H1 (cell line): ENCODE data around the gene CUX1. TPM values are rescaled to one million over a fixed set of nuclear protein-coding genes. Genes with fewer than 3 reads are reported as not detected.

Experiments used
- ATF3 ChIP-seq: IDR thresholded peaks from 2 replicates; pipeline ENCODE4 v1.6.1; 2011; ENCODE audit warnings: low read depth, mild to moderate bottlenecking, low read length; ENCODE audit not compliant: insufficient read depth
- CHD7 ChIP-seq: fragments of 300-600 bp; sonication (generic); IDR thresholded peaks from 2 replicates; pipeline ENCODE4 v1.7.1; 2012; ENCODE audit warnings: low read length, moderate library complexity, mild to moderate bottlenecking, inconsistent platforms; ENCODE audit not compliant: insufficient replicate concordance
- EP300 ChIP-seq, 2 experiments: IDR thresholded peaks; 1 replicate in 1 of 2; 2 replicates in 1 of 2; pipeline ENCODE4 v1.6.1; 2011 to 2012; ENCODE audit warnings: low read depth in 2 of 2, low read length in 2 of 2, mild to moderate bottlenecking in 2 of 2, borderline replicate concordance in 1 of 2, inconsistent platforms in 1 of 2, moderate library complexity in 1 of 2
- POLR2AphosphoS5 ChIP-seq: IDR thresholded peaks from 2 replicates; pipeline ENCODE4 v1.6.1; 2011; ENCODE audit warnings: low read depth, low read length
- RBBP5 ChIP-seq: IDR thresholded peaks from 2 replicates; pipeline ENCODE4 v1.7.1; 2012; ENCODE audit warnings: low read depth, mild to moderate bottlenecking, inconsistent platforms, low read length, moderate library complexity, borderline replicate concordance
- TCF12 ChIP-seq: IDR thresholded peaks from 2 replicates; pipeline ENCODE4 v1.6.1; 2011; ENCODE audit warnings: low read depth, mild to moderate bottlenecking, low read length
- polyA plus RNA-seq, 7 experiments: library from polyadenylated mRNA; depleted of rRNA in 3 of 7; stranded (reverse) in 5 of 7; unstranded in 2 of 7; fragments of >200 nt in 5 of 7; fragments of 200-250 nt in 2 of 7; gene quantifications; 1 replicate in 5 of 7; 2 replicates in 1 of 7; 4 replicates in 1 of 7; pipeline versions ENCODE4 v1.2.1 to v1.2.3, GENCODE V29; 2011 to 2013; ENCODE audit warnings: missing spikeins in 2 of 7, mixed read lengths in 2 of 7
- total RNA-seq: library from RNA; stranded (reverse); fragmentation: NEBNext Ultra II Directional; extraction: Animal tissue kit (Norgen Biotek cat#: 25700); gene quantifications from 2 replicates; pipeline ENCODE4 v1.2.1, GENCODE V29; 2021

CUX1 gene
- total and polyA plus RNA-seq, 2 of the 8 experiments (the other 6 are each of a cell fraction or from before 2014, with no cell fraction given) = 21.6 to 65.9 TPM

- TF ChIP-seq CHD7 (no peak), EP300 (IDR thresholded peaks at IDR 0.05; ENCODE audit: borderline replicate concordance in 1 of 2, low read depth in 2 of 2, low read length in 2 of 2) (no peak), TCF12 (no peak), RBBP5 (no peak), POLR2AphosphoS5 (no peak), ATF3 (no peak)
These were observed 38.2 kb upstream of the CUX1 start (continued) for GRCh38 chr7:101779267-101779666.
